Measurements from ENCODE around the gene PDGFD. TPM values are rescaled to one million over a fixed set of nuclear protein-coding genes. Genes with fewer than 3 reads are reported as not detected.

The PDGFD gene
- total RNA-seq, 1 experiment from 2014 or later: 1.7 TPM

- no peak for DNase-seq
- Histone ChIP-seq H2BK120ac (ENCODE audit: low read depth, low read length, poor library complexity, severe bottlenecking) (no peak overlapping the region), H4K8ac (replicated peaks; ENCODE audit: insufficient read length, low read depth, low read length) (no peak overlapping the region), H2BK15ac (ENCODE audit: low read depth, low read length) (no peak overlapping the region), H3K79me1 (ENCODE audit: insufficient read depth, low read depth, low read length, poor library complexity, severe bottlenecking) (no peaks in the 10 kb centered on the region), H3K4me2 (ENCODE audit: insufficient read depth, insufficient read length, low read length) (no peak overlapping the region), H3K4ac (ENCODE audit: low read depth, low read length) (no peak overlapping the region), H3T11ph (ENCODE audit: low read length) (no peak overlapping the region), H3K56ac (ENCODE audit: insufficient read length, low read depth, low read length) (no peak overlapping the region), H2BK20ac (ENCODE audit: low read depth, low read length, poor library complexity, severe bottlenecking) (no peak overlapping the region), H3K23me2 (ENCODE audit: insufficient read length, low read depth, low read length, poor library complexity, severe bottlenecking) (no peaks in the 10 kb centered on the region), H3K27ac (ENCODE audit: insufficient read length, low read depth, low read length) (no peak overlapping the region), H3K27me3 (ENCODE audit: insufficient read depth, low read length) (no peaks in the 10 kb centered on the region), H3K9me3 (ENCODE audit: control insufficient read depth, low read depth, low read length) (no peaks in the 10 kb centered on the region), H2AK5ac (ENCODE audit: insufficient read length, low read length) (no peak overlapping the region), H4K5ac (ENCODE audit: insufficient read length, low read depth, low read length) (peak overlapping the region; percentile 39), H3K18ac (ENCODE audit: insufficient read length, low read depth, low read length) (no peak overlapping the region), H3K9ac (ENCODE audit: extremely low read depth, insufficient read length, low read length) (no peak overlapping the region), H2AFZ (ENCODE audit: low read length) (no peak overlapping the region), H3K14ac (ENCODE audit: insufficient read depth, low read length) (no peak overlapping the region; the same call in 1 of the 2 replicates), H2BK12ac (ENCODE audit: insufficient read length, low read depth, low read length) (no peak overlapping the region), H3K79me2 (ENCODE audit: insufficient read depth, low read length) (no peaks in the 10 kb centered on the region), H3K4me1 (ENCODE audit: insufficient read depth, low read length) (no peaks in the 10 kb centered on the region), H4K91ac (ENCODE audit: insufficient read length, low read depth, low read length) (no peak overlapping the region), H2BK5ac (ENCODE audit: insufficient read length, low read length) (no peak overlapping the region), H3K23ac (ENCODE audit: insufficient read length, low read depth, low read length) (no peak overlapping the region), H4K20me1 (ENCODE audit: control insufficient read depth, insufficient read depth, insufficient read length) (no peaks in the 10 kb centered on the region)
- H3K27me3 Mint-ChIP-seq (ENCODE audit: low read depth): no peaks in the 10 kb centered on the region
- TF ChIP-seq CTCF (conservative IDR thresholded peaks at IDR 0.05): no peak
- no peak overlapping the region for H3K27ac Mint-ChIP-seq
- H3K4me3 Mint-ChIP-seq: no peak overlapping the region
- H3K9me3 Mint-ChIP-seq: no peaks in the 10 kb centered on the region
- H3K4me1 Mint-ChIP-seq: no peaks in the 10 kb centered on the region
- peaks cover 0 to 3% (median 2%) of the 10 kb centered on the region in 3 experiments; a peak in 2 of 7 replicates for H3K36me3 Mint-ChIP-seq (ENCODE audit: insufficient read depth in 1 of 3, low read depth in 3 of 3)
- no CpG with 5 or more reads among the region's 4 CpGs for WGBS (ENCODE audit: extremely low coverage, insufficient read length, low lambda C conversion rate)
Observed at GRCh38 chr11:103880968-103881367, 283.0 kb downstream of the PDGFD start.
